ENCODE data around the gene PMAIP1.

PMAIP1 gene

GRCh38 chr18:59898093-59898492 is 1.7 kb upstream of the PMAIP1 start:
- H3K79me1 ChIP-seq (ENCODE audit: low read length) = peaks cover 5% of the 10 kb centered on the region
- peaks cover 5 to 8% of the 10 kb centered on the region in 2 experiments for H3K4me1 ChIP-seq (ENCODE audit: control insufficient read depth in 1 of 2, insufficient read depth in 2 of 2, low read length in 2 of 2)
- no peak for DNase-seq
- H3K27me3 ChIP-seq (ENCODE audit: insufficient read depth, low read length) = peaks cover 3% of the 10 kb centered on the region
- no peak overlapping the region for H3K4me2 ChIP-seq (ENCODE audit: low read length)
- no peak overlapping the region for H3K4ac ChIP-seq (ENCODE audit: low read depth, low read length)
- H3K36me3 ChIP-seq (ENCODE audit: control insufficient read depth in 1 of 2, insufficient read depth in 2 of 2, low read length in 2 of 2) = no peaks in the 10 kb centered on the region
- H4K8ac ChIP-seq (ENCODE audit: low read depth, low read length) = no peak overlapping the region
- no peak overlapping the region for H3K18ac ChIP-seq (ENCODE audit: low read length)
- no peak overlapping the region for H2BK120ac ChIP-seq (ENCODE audit: insufficient read depth, low read length, poor library complexity)
- no peaks in the 10 kb centered on the region for H3K79me2 ChIP-seq (ENCODE audit: control insufficient read depth, insufficient read depth, low read length, poor library complexity)
- no peak overlapping the region for H3K9ac ChIP-seq (ENCODE audit: low read length)
- WGBS (ENCODE audit: extremely low coverage, insufficient coverage, insufficient read length) = no CpG with 5 or more reads among the region's 4 CpGs
- H4K91ac ChIP-seq (ENCODE audit: low read depth, low read length) = no peak overlapping the region
- no peak overlapping the region for H3K14ac ChIP-seq (ENCODE audit: low read length)
- no peak overlapping the region for H2AK5ac ChIP-seq (ENCODE audit: low read length)
- no peaks in the 10 kb centered on the region for H3K9me3 ChIP-seq (ENCODE audit: insufficient read depth, low read depth, low read length)
- no peak overlapping the region for H2BK5ac ChIP-seq (ENCODE audit: low read depth, low read length, poor library complexity)
- no peak overlapping the region for H2AFZ ChIP-seq (ENCODE audit: insufficient read depth, low read length, poor library complexity)
- no peak overlapping the region for H3K23ac ChIP-seq (ENCODE audit: low read length)
- no peak overlapping the region for H3K4me3 ChIP-seq (ENCODE audit: low read depth, low read length)
- H4K12ac ChIP-seq (ENCODE audit: low read depth, low read length) = no peak overlapping the region
- no peak overlapping the region for H3K27ac ChIP-seq (ENCODE audit: low read depth, low read length)
- H2BK12ac ChIP-seq (ENCODE audit: low read length) = no peak overlapping the region

GRCh38 chr18:59898609-59899297 is 1.0 kb upstream of the PMAIP1 start:
- Histone ChIP-seq H3K79me1 (ENCODE audit: low read length) (peaks cover 5% of the 10 kb centered on the region), H2AK5ac (ENCODE audit: low read length) (no peak overlapping the region), H4K91ac (ENCODE audit: low read depth, low read length) (peak overlapping the region; percentile 86), H3K27me3 (ENCODE audit: insufficient read depth, low read length) (peaks cover 3% of the 10 kb centered on the region), H4K8ac (ENCODE audit: low read depth, low read length) (no peak overlapping the region), H3K9me3 (ENCODE audit: insufficient read depth, low read depth, low read length) (no peaks in the 10 kb centered on the region), H3K4me2 (ENCODE audit: low read length) (peak overlapping the region; percentile 69), H3K36me3 (ENCODE audit: control insufficient read depth in 1 of 2, insufficient read depth in 2 of 2, low read length in 2 of 2) (no peaks in the 10 kb centered on the region), H3K4me1 (ENCODE audit: control insufficient read depth in 1 of 2, insufficient read depth in 2 of 2, low read length in 2 of 2) (peaks cover 5 to 8% of the 10 kb centered on the region in 2 experiments), H2AFZ (ENCODE audit: insufficient read depth, low read length, poor library complexity) (peak overlapping the region; percentile 50), H2BK5ac (ENCODE audit: low read depth, low read length, poor library complexity) (no peak overlapping the region), H3K4ac (ENCODE audit: low read depth, low read length) (no peak overlapping the region), H2BK12ac (ENCODE audit: low read length) (no peak overlapping the region), H3K79me2 (ENCODE audit: control insufficient read depth, insufficient read depth, low read length, poor library complexity) (no peaks in the 10 kb centered on the region), H3K27ac (ENCODE audit: low read depth, low read length) (peak overlapping the region; percentile 60), H3K18ac (ENCODE audit: low read length) (no peak overlapping the region), H3K4me3 (ENCODE audit: low read depth, low read length) (peak overlapping the region; percentile 81), H3K23ac (ENCODE audit: low read length) (no peak overlapping the region), H3K9ac (ENCODE audit: low read length) (no peak overlapping the region), H2BK120ac (ENCODE audit: insufficient read depth, low read length, poor library complexity) (no peak overlapping the region), H4K12ac (ENCODE audit: low read depth, low read length) (no peak overlapping the region), H3K14ac (ENCODE audit: low read length) (no peak overlapping the region)
- DNase-seq = no peak
- no CpG with 5 or more reads among the region's 33 CpGs for WGBS (ENCODE audit: extremely low coverage, insufficient coverage, insufficient read length)

- Histone ChIP-seq H2AK5ac (ENCODE audit: low read length) (no peak overlapping the region), H3K27me3 (ENCODE audit: insufficient read depth, low read length) (peaks cover 3% of the 10 kb centered on the region), H4K8ac (ENCODE audit: low read depth, low read length) (peak overlapping the region; percentile 22), H3K23ac (ENCODE audit: low read length) (no peak overlapping the region), H2BK5ac (ENCODE audit: low read depth, low read length, poor library complexity) (no peak overlapping the region), H3K4me2 (ENCODE audit: low read length) (peak overlapping the region; percentile 88), H3K27ac (ENCODE audit: low read depth, low read length) (no peak overlapping the region), H2BK12ac (ENCODE audit: low read length) (no peak overlapping the region), H3K4me3 (ENCODE audit: low read depth, low read length) (peak overlapping the region; percentile 77), H3K14ac (ENCODE audit: low read length) (no peak overlapping the region), H4K12ac (ENCODE audit: low read depth, low read length) (no peak overlapping the region), H3K36me3 (ENCODE audit: control insufficient read depth in 1 of 2, insufficient read depth in 2 of 2, low read length in 2 of 2) (no peaks in the 10 kb centered on the region), H3K4ac (ENCODE audit: low read depth, low read length) (no peak overlapping the region), H3K79me1 (ENCODE audit: low read length) (peaks cover 5% of the 10 kb centered on the region), H2BK120ac (ENCODE audit: insufficient read depth, low read length, poor library complexity) (no peak overlapping the region), H3K4me1 (ENCODE audit: control insufficient read depth in 1 of 2, insufficient read depth in 2 of 2, low read length in 2 of 2) (peaks cover 5 to 8% of the 10 kb centered on the region in 2 experiments), H3K9me3 (ENCODE audit: insufficient read depth, low read depth, low read length) (no peaks in the 10 kb centered on the region), H4K91ac (ENCODE audit: low read depth, low read length) (no peak overlapping the region), H3K18ac (ENCODE audit: low read length) (no peak overlapping the region), H3K79me2 (ENCODE audit: control insufficient read depth, insufficient read depth, low read length, poor library complexity) (no peaks in the 10 kb centered on the region), H2AFZ (ENCODE audit: insufficient read depth, low read length, poor library complexity) (peak overlapping the region; percentile 33), H3K9ac (ENCODE audit: low read length) (no peak overlapping the region)
- WGBS (ENCODE audit: extremely low coverage, insufficient coverage, insufficient read length) = no CpG with 5 or more reads among the region's 51 CpGs
- peak in 1 of 2 donors; percentile 25 for DNase-seq
These were observed 679 bp downstream of the PMAIP1 start for GRCh38 chr18:59900222-59901128.

- peaks cover 5 to 8% of the 10 kb centered on the region in 2 experiments for H3K4me1 ChIP-seq (ENCODE audit: control insufficient read depth in 1 of 2, insufficient read depth in 2 of 2, low read length in 2 of 2)
- H3K18ac ChIP-seq (ENCODE audit: low read length) = no peak overlapping the region
- H3K14ac ChIP-seq (ENCODE audit: low read length) = no peak overlapping the region
- H4K12ac ChIP-seq (ENCODE audit: low read depth, low read length) = no peak overlapping the region
- no peak overlapping the region for H2BK5ac ChIP-seq (ENCODE audit: low read depth, low read length, poor library complexity)
- no peak for DNase-seq
- no peak overlapping the region for H3K27ac ChIP-seq (ENCODE audit: low read depth, low read length)
- H3K4me3 ChIP-seq (ENCODE audit: low read depth, low read length) = no peak overlapping the region
- H2BK120ac ChIP-seq (ENCODE audit: insufficient read depth, low read length, poor library complexity) = no peak overlapping the region
- H2AK5ac ChIP-seq (ENCODE audit: low read length) = no peak overlapping the region
- no peak overlapping the region for H3K23ac ChIP-seq (ENCODE audit: low read length)
- no peaks in the 10 kb centered on the region for H3K79me2 ChIP-seq (ENCODE audit: control insufficient read depth, insufficient read depth, low read length, poor library complexity)
- no peak overlapping the region for H3K4ac ChIP-seq (ENCODE audit: low read depth, low read length)
- no peak overlapping the region for H2BK12ac ChIP-seq (ENCODE audit: low read length)
- no peak overlapping the region for H3K9ac ChIP-seq (ENCODE audit: low read length)
- WGBS (ENCODE audit: extremely low coverage, insufficient coverage, insufficient read length) = no CpG with 5 or more reads among the region's 8 CpGs
- no peak overlapping the region for H2AFZ ChIP-seq (ENCODE audit: insufficient read depth, low read length, poor library complexity)
- peaks cover 3% of the 10 kb centered on the region for H3K27me3 ChIP-seq (ENCODE audit: insufficient read depth, low read length)
- H4K91ac ChIP-seq (ENCODE audit: low read depth, low read length) = no peak overlapping the region
- no peaks in the 10 kb centered on the region for H3K36me3 ChIP-seq (ENCODE audit: control insufficient read depth in 1 of 2, insufficient read depth in 2 of 2, low read length in 2 of 2)
- H4K8ac ChIP-seq (ENCODE audit: low read depth, low read length) = no peak overlapping the region
- H3K79me1 ChIP-seq (ENCODE audit: low read length) = peaks cover 5% of the 10 kb centered on the region
- H3K9me3 ChIP-seq (ENCODE audit: insufficient read depth, low read depth, low read length) = no peaks in the 10 kb centered on the region
- H3K4me2 ChIP-seq (ENCODE audit: low read length) = no peak overlapping the region
These were observed 2.6 kb downstream of the PMAIP1 start for GRCh38 chr18:59902131-59902992.
